Activated CD4-positive, alpha-beta T cell treated with anti-CD3 and anti-CD28 coated beads, Interleukin-2, amount 50 U/mL, for 1 hour (primary cell): ENCODE data around the gene PTGER1.
"Not testable (repeated sequence)": the region's sequence is repeated elsewhere in the genome, so short reads cannot be mapped to it uniquely, and the experiment has no call there.

ENCODE experiments used
- DNase-seq: peaks from one replicate; pipeline ENCODE4 v3.0.0-alpha.2; 2020

Gene PTGER1

GRCh38 chr19:14475251-14476073 is at the start of gene PTGER1:
Gene PTGER1 (minus strand): TSS chr19:14475354. CDS start chr19:14474320, 1,034 bp downstream.
- DNase-seq: no peak

- DNase-seq: no peak
Measured at GRCh38 chr19:14520543-14520942, 45.4 kb upstream of the PTGER1 start.

GRCh38 chr19:14519860-14520407 is 44.8 kb upstream of the PTGER1 start:
- no peak for DNase-seq

- DNase-seq: no peak
Measured at GRCh38 chr19:14519245-14519859, 44.2 kb upstream of the PTGER1 start.

- DNase-seq: peak; percentile 37
Measured at GRCh38 chr19:14517840-14518505, 42.8 kb upstream of the PTGER1 start, which contains the start of gene DNAJB1. Gene DNAJB1 (minus strand): TSS chr19:14518397. CDS start chr19:14518349, 48 bp downstream.

GRCh38 chr19:14517446-14517839 is 42.3 kb upstream of the PTGER1 start:
- no peak for DNase-seq

- peak; percentile 18 for DNase-seq
Measured at GRCh38 chr19:14516746-14517438, 41.7 kb upstream of the PTGER1 start.

- DNase-seq: no peak
Measured at GRCh38 chr19:14516048-14516534, 40.9 kb upstream of the PTGER1 start.

GRCh38 chr19:14515501-14516047 is 40.4 kb upstream of the PTGER1 start:
- DNase-seq: no peak

- DNase-seq: no peak
Measured at GRCh38 chr19:14514215-14514863, 39.2 kb upstream of the PTGER1 start.

- DNase-seq: no peak
Measured at GRCh38 chr19:14512406-14512961, 37.3 kb upstream of the PTGER1 start.

GRCh38 chr19:14511229-14511593 is 36.1 kb upstream of the PTGER1 start:
- DNase-seq: no peak

- DNase-seq: no peak
Measured at GRCh38 chr19:14510311-14511228, 35.4 kb upstream of the PTGER1 start.

- no peak for DNase-seq
Measured at GRCh38 chr19:14507704-14508542, 32.8 kb upstream of the PTGER1 start.

- DNase-seq: peak; percentile 74
Measured at GRCh38 chr19:14505488-14506239, 30.5 kb upstream of the PTGER1 start.

GRCh38 chr19:14504575-14504974 is 29.4 kb upstream of the PTGER1 start:
- not testable (repeated sequence) for DNase-seq

GRCh38 chr19:14503285-14503684 is 28.1 kb upstream of the PTGER1 start:
- DNase-seq: no peak

- no peak for DNase-seq
Measured at GRCh38 chr19:14502334-14503092, 27.4 kb upstream of the PTGER1 start.
